Keratinocyte (primary cell): ENCODE measurements around the gene SLF2.

Source experiments
- CTCF ChIP-seq, 3 experiments: IDR thresholded peaks in 1 of 3; conservative IDR thresholded peaks in 1 of 3; optimal IDR thresholded peaks in 1 of 3; 2 replicates in 2 of 3; 3 replicates in 1 of 3; pipeline versions ENCODE3 to v1.5.1; 2011; ENCODE audit warnings: low read length in 3 of 3, mild to moderate bottlenecking in 3 of 3, moderate library complexity in 2 of 3, control low read depth in 1 of 3, inconsistent platforms in 1 of 3; ENCODE audit not compliant: insufficient read depth in 2 of 3; ENCODE audit errors: extremely low read depth in 1 of 3
- EZH2 ChIP-seq: IDR thresholded peaks from one replicate; pipeline ENCODE4 v1.6.1; 2012; ENCODE audit warnings: inconsistent platforms, mild to moderate bottlenecking, low read length, moderate library complexity

DNA sequence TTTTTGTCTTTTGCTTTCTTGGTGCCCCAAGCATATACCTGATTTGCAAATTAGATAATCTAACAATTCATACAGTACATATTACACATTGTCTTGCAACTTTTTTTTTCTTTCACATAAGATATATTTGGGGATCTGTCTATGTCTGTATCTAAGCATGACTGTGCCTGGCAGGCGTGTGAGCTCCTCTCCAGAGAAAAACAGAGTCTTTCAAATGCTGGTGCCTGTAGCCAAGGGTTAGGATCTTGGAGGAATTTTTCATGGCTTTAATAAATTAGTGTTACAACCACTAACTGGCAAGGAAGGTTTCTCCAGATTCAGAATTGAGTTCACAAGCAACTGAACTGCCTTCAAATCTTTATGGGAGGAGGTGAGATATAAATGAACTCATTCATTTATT lies 14.8 kb upstream of the SLF2 start:
- TF ChIP-seq CTCF (optimal IDR thresholded peaks at IDR 0.05 in 1 of 3, IDR thresholded peaks at IDR 0.05 in 1 of 3, conservative IDR thresholded peaks at IDR 0.05 in 1 of 3; ENCODE audit: extremely low read depth in 1 of 3, insufficient read depth in 2 of 3, low read length in 3 of 3): no peak
- no peak for TF ChIP-seq EZH2
